Ascending aorta (tissue), 2 donors: Measurements from ENCODE around the gene NFIA. TPM values are rescaled to one million over a fixed set of nuclear protein-coding genes. Genes with fewer than 3 reads are reported as not detected.

Experiments used
- DNase-seq, 2 donors: peaks; one replicate each; pipeline ENCODE4 v3.0.0-alpha.2; 2019; ENCODE audit warnings: low spot score in 2 of 2
- H3K27ac ChIP-seq, 2 donors: fragments of 200-600 bp; sonication (generic); one replicate each; pipeline ENCODE4 v1.5.1; 2016 to 2017; ENCODE audit warnings: mild to moderate bottlenecking in 1 of 2
- H3K27me3 ChIP-seq: fragments of 200-600 bp; sonication (generic); one replicate; pipeline ENCODE4 v1.5.1; 2017
- H3K36me3 ChIP-seq, 2 donors: fragments of 200-600 bp; sonication (generic); one replicate each; pipeline ENCODE4 v1.5.1; 2016
- H3K4me1 ChIP-seq, 2 donors: fragments of 200-600 bp; sonication (generic); one replicate each; pipeline ENCODE4 v1.5.1; 2016 to 2017; ENCODE audit warnings: mild to moderate bottlenecking in 1 of 2
- H3K4me3 ChIP-seq, 2 donors: fragments of 200-600 bp; sonication (generic); one replicate each; pipeline ENCODE4 v1.5.1; 2016 to 2017; ENCODE audit warnings: mild to moderate bottlenecking in 1 of 2
- H3K9me3 ChIP-seq, 2 donors: fragments of 200-600 bp; sonication (generic); one replicate each; pipeline ENCODE4 v1.5.1; 2016
- intact Hi-C: fragments of 100-400 bp; cut with DNase I; formaldehyde crosslinking; loops from one replicate; pipeline ENCODE4 v1.15.1; 2023
- total RNA-seq: library from RNA; depleted of rRNA; stranded (reverse); fragments of >200 nt; gene quantifications from one replicate; pipeline ENCODE4 v1.1.0, GENCODE V29; 2016
- TF ChIP-seq, protein P1 (sequence below), 3 experiments: fragments of 200-600 bp in 2 of 3; fragments of 450-650 bp in 1 of 3; sonication (generic) in 2 of 3; IDR thresholded peaks; one replicate each; pipeline ENCODE4 v1.5.1; 2016 to 2019; ENCODE audit warnings: antibody characterized with exemption in 3 of 3, mild to moderate bottlenecking in 1 of 3, moderate library complexity in 1 of 3

The NFIA gene
- total RNA-seq, 1 donor from 2014 or later: 52.0 TPM

DNA sequence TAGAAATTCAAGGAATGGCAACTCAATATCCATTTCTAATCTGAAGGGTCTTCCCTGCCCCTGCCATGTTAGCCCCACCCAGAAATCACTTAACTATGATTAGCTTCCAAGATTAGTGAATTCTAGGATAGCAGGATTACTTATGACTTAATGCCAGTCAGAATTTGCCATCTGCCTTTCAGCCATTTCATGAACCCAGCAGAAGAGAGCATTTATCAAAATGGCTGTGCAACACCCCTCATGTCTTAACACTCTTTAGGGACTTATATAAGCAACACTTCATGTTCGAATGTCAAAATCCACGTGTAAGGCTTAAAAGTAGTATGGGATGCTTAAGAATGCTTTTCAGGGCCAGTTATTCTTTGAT lies 288.5 kb downstream of the NFIA start:
- TF ChIP-seq, protein P1, sequence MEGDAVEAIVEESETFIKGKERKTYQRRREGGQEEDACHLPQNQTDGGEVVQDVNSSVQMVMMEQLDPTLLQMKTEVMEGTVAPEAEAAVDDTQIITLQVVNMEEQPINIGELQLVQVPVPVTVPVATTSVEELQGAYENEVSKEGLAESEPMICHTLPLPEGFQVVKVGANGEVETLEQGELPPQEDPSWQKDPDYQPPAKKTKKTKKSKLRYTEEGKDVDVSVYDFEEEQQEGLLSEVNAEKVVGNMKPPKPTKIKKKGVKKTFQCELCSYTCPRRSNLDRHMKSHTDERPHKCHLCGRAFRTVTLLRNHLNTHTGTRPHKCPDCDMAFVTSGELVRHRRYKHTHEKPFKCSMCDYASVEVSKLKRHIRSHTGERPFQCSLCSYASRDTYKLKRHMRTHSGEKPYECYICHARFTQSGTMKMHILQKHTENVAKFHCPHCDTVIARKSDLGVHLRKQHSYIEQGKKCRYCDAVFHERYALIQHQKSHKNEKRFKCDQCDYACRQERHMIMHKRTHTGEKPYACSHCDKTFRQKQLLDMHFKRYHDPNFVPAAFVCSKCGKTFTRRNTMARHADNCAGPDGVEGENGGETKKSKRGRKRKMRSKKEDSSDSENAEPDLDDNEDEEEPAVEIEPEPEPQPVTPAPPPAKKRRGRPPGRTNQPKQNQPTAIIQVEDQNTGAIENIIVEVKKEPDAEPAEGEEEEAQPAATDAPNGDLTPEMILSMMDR (IDR thresholded peaks at IDR 0.05): no peak
- Histone ChIP-seq H3K36me3 (no peaks in the 10 kb centered on the region), H3K4me1 (no peaks in the 10 kb centered on the region), H3K9me3 (no peaks in the 10 kb centered on the region), H3K27ac (no peak overlapping the region), H3K27me3 (no peaks in the 10 kb centered on the region), H3K4me3 (no peak overlapping the region)
- no peak for DNase-seq
- intact Hi-C loops: no loop called here

DNA sequence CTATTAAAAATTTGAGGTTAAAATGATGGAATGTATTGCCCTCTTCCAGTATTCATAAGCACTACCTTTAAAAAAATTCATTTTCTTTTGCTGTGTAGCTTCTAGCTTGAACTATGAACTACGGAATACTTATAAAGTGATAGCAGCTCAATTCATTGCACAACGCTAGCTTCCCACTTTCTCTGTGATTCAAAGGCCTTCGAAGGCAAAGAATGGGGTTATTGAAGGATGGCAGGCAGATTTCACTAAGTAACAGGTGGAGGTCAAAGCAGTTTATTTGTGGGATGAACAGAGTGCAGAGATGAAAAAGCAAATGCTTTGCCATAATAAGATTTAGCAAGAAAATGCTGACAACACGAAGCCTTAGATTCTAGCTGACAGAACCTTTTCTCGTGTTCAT lies 290.6 kb downstream of the NFIA start:
- H3K27me3 ChIP-seq: no peaks in the 10 kb centered on the region
- DNase-seq: no peak
- intact Hi-C loops: no loop called here
- H3K27ac ChIP-seq: no peak overlapping the region
- TF ChIP-seq, protein P1 (IDR thresholded peaks at IDR 0.05): no peak
- no peaks in the 10 kb centered on the region for H3K4me1 ChIP-seq
- no peak overlapping the region for H3K4me3 ChIP-seq
- H3K36me3 ChIP-seq: no peaks in the 10 kb centered on the region
- H3K9me3 ChIP-seq: no peaks in the 10 kb centered on the region

DNA sequence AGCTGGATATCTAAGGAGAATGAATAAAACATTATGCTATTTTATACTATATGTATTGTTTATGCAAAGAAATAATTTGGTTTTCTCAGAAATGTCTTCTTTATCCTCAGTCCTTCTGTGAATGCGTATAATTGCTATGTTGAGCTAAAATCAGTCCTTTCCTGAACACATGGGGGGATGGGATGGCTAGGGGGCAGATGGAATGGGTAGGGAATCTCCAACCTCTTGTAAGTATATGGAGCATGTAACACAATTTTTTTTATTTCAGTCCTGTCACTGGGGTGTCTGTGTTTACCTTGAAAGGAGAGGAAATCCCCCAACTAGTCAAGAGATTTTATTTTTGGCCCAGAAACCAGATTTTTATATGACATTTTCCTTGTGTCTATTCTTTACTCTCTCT lies 291.8 kb downstream of the NFIA start:
- TF ChIP-seq, protein P1 (IDR thresholded peaks at IDR 0.05): no peak
- Histone ChIP-seq H3K27ac (no peak overlapping the region), H3K27me3 (no peaks in the 10 kb centered on the region), H3K36me3 (no peaks in the 10 kb centered on the region), H3K9me3 (no peaks in the 10 kb centered on the region), H3K4me3 (no peak overlapping the region), H3K4me1 (no peaks in the 10 kb centered on the region)
- DNase-seq: no peak
- intact Hi-C loops: no loop called here

DNA sequence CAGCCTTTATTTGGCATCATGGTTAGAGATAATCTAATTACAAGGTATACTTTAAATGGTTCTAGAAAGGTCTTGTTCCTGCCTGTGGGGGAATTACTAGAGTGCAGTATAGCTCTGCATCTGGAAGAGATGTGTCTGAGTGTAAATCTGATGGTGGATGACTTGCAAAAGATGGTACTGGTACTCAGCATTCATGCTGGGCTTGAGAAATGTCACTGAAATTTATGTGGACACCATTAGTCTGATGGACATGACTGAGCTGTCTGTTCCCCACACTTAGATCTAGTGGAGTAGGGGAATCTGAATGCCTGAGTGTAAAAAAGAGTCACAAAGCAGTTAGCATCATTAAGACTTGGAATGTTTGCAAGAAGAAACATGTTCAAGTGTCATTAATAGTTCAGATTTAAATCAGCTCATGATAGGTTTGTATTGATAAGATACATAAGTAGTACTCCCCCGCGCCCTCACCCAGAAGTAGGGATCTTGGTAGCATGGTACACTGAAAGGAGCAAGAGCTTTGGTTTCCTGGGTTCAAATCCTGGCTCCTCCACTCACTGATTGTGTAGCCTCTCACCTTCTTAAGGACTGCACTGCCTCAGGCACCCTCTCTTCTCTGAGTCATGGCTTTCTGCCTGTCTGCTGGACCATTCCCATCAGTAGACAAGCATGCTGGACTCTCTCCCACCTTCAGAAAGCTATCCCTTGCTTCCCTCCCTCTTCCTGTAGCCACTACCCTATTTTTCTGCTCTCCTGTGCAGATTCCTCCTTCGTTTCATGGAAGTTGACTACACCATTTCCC lies 292.9 kb downstream of the NFIA start:
- no peaks in the 10 kb centered on the region for H3K36me3 ChIP-seq
- TF ChIP-seq, protein P1 (IDR thresholded peaks at IDR 0.05): no peak
- no peak overlapping the region for H3K4me3 ChIP-seq
- no peaks in the 10 kb centered on the region for H3K9me3 ChIP-seq
- intact Hi-C loops: no loop called here
- peaks cover 0 to 2% of the 10 kb centered on the region in 2 donors for H3K4me1 ChIP-seq
- DNase-seq: no peak
- no peak overlapping the region for H3K27ac ChIP-seq
- H3K27me3 ChIP-seq: no peaks in the 10 kb centered on the region

GRCh38 chr1:61376151-61376550 lies 293.8 kb downstream of the NFIA start:
- H3K27me3 ChIP-seq: no peaks in the 10 kb centered on the region
- no peaks in the 10 kb centered on the region for H3K9me3 ChIP-seq
- no peak for DNase-seq
- intact Hi-C loops: no loop called here
- no peaks in the 10 kb centered on the region for H3K36me3 ChIP-seq
- TF ChIP-seq, protein P1 (IDR thresholded peaks at IDR 0.05): no peak
- no peak overlapping the region for H3K27ac ChIP-seq
- H3K4me3 ChIP-seq: no peak overlapping the region
- H3K4me1 ChIP-seq: peaks cover 0 to 5% of the 10 kb centered on the region in 2 donors
